T-cell (primary cell): ENCODE data around the gene FGF11. TPM values are rescaled to one million over a fixed set of nuclear protein-coding genes. Genes with fewer than 3 reads are reported as not detected.
A peak's percentile ranks its signal among the peaks of the same experiment; 100 is the strongest.

Experiments used
- ATAC-seq, 4 experiments: fragments of 200-7000 bp in 3 of 4; fragments of 150-1000 bp in 1 of 4; cut with Tn5 transposase; replicated peaks in 1 of 4; 1 replicate in 3 of 4; 2 replicates in 1 of 4; pipeline ENCODE4 v1.10.0; 2021; ENCODE audit warnings: moderate library complexity in 3 of 4, mild to moderate bottlenecking in 2 of 4, moderate number of reproducible peaks in 1 of 4
- CTCF ChIA-PET, 2 donors: fragments of 300-600 bp; sonication (Branson Sonifier 250); formaldehyde crosslinking; loops; one replicate each; lab custom pipeline; 2022; ENCODE audit warnings: antibody characterized with exemption in 2 of 2; lab: Charles Lee
- POLR2A ChIA-PET, 2 donors: fragments of 300-600 bp; sonication (Branson Sonifier 250); formaldehyde crosslinking; loops; one replicate each; lab custom pipeline; 2022; ENCODE audit warnings: antibody characterized with exemption in 2 of 2; lab: Charles Lee
- DNase-seq, 35 experiments: peaks; one replicate each; pipeline versions ENCODE4 v3.0.0 to v3.0.0-alpha.2; 2013 to 2023
- H3K27ac ChIP-seq: one replicate; pipeline ENCODE4 v1.5.1; 2013; ENCODE audit warnings: low read length
- H3K27me3 ChIP-seq, 2 experiments: replicated peaks in 1 of 2; 1 replicate in 1 of 2; 2 replicates in 1 of 2; pipeline versions ENCODE4 v1.6.1 to v1.7.0; 2013; ENCODE audit warnings: low read length in 1 of 2, mixed read lengths in 1 of 2; ENCODE audit not compliant: control insufficient read depth in 2 of 2, insufficient read depth in 2 of 2; ENCODE audit errors: extremely low read depth in 1 of 2
- H3K36me3 ChIP-seq, 2 donors: 1 replicate in 1 of 2; 2 replicates in 1 of 2; pipeline versions ENCODE4 v1.6.1 to v1.7.0; 2013; ENCODE audit warnings: low read length in 1 of 2; ENCODE audit not compliant: control insufficient read depth in 2 of 2, insufficient read depth in 1 of 2; ENCODE audit errors: extremely low read depth in 1 of 2
- H3K4me1 ChIP-seq, 2 experiments: 1 replicate in 1 of 2; 2 replicates in 1 of 2; pipeline versions ENCODE4 v1.6.1 to v1.7.0; 2013; ENCODE audit warnings: low read length in 2 of 2, mixed read lengths in 1 of 2; ENCODE audit not compliant: insufficient read depth in 2 of 2, control insufficient read depth in 1 of 2; ENCODE audit errors: extremely low read depth in 1 of 2
- H3K4me3 ChIP-seq, 2 donors: 1 replicate in 1 of 2; 2 replicates in 1 of 2; pipeline versions ENCODE4 v1.5.1 to v1.7.0; 2013; ENCODE audit warnings: mild to moderate bottlenecking in 2 of 2, low read length in 1 of 2, moderate library complexity in 1 of 2; ENCODE audit not compliant: control insufficient read depth in 1 of 2; ENCODE audit errors: extremely low read depth in 1 of 2
- H3K9me3 ChIP-seq: 2 replicates; pipeline ENCODE4 v1.7.0; 2013
- H3K27ac Mint-ChIP-seq, 2 donors: one replicate each; pipeline ENCODE4 v1.8.0; 2020 to 2021; ENCODE audit warnings: mild to moderate bottlenecking in 2 of 2, mixed read lengths in 2 of 2
- H3K27me3 Mint-ChIP-seq, 2 donors: one replicate each; pipeline ENCODE4 v1.8.0; 2021 to 2022; ENCODE audit warnings: mixed read lengths in 2 of 2
- H3K36me3 Mint-ChIP-seq: one replicate; pipeline ENCODE4 v1.8.0; 2021; ENCODE audit warnings: mixed read lengths
- H3K4me1 Mint-ChIP-seq, 3 donors: one replicate each; pipeline ENCODE4 v1.8.0; 2020 to 2022; ENCODE audit warnings: mixed read lengths in 3 of 3, mild to moderate bottlenecking in 1 of 3
- H3K4me3 Mint-ChIP-seq, 3 donors: one replicate each; pipeline ENCODE4 v1.8.0; 2020 to 2022; ENCODE audit warnings: mild to moderate bottlenecking in 3 of 3, mixed read lengths in 3 of 3, moderate library complexity in 3 of 3
- H3K9me3 Mint-ChIP-seq, 3 donors: one replicate each; pipeline ENCODE4 v1.8.0; 2020 to 2022; ENCODE audit warnings: mixed read lengths in 3 of 3
- WGBS: methylation state at CpG from one replicate; pipeline ENCODE4 v1.1.5; 2013; ENCODE audit warnings: missing lambda C conversion rate; ENCODE audit not compliant: insufficient coverage; 5-methylcytosine and 5-hydroxymethylcytosine counted together
- total RNA-seq, 35 experiments: library from RNA in 6 of 35; stranded (reverse) in 6 of 35; fragments of 120-200 nt in 1 of 35; gene quantifications; one replicate each; pipeline versions ENCODE4 v1.2.1 to v1.2.4 and lab custom pipeline; 2013 to 2026

Gene FGF11
- total RNA-seq, 5 donors from 2014 or later (not counting 1 experiment from before 2014, with no cell fraction given), result 2.4 to 4.2 (median 3.3) TPM

DNA sequence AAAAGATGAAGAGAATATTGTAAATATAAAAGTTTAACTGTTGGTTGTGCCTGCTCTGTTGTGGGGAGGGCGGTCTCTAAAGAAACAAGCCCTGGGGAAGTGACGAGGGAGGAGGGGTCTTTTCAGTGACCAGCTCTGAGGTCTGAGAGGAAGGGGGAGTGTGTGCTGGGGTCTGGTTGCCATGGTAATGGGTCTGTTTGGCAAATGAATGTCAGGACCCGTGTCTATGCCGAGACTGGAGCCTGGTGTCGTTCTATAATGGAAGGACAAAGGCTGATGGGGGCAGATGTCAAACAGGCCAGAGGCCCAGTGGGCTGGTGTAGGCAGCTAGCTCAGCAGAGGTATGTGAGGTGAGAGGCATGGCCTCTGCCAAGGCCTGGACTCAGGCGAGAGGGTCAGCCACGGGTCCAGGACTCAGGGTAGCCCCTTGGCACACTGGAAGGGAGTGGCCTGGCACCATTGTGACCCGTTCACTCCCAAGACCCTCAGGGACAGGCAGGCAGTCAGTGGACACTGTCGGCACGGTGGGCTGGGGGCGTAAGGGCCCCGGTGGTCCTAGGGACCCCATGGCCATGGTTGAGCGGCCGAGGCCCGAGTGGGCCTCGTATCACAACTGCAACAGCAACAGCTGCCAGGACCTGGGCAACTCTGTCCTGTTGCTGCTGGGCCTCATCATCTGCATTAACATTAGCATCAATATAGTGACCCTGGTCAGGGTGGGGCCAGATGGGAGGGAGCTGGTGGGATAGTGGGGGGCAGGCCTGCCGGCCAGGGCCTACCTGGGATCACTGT is 19.3 kb upstream of the FGF11 start, which contains the start of gene SPEM1:
Gene SPEM1 (plus strand): TSS at position 506 of the 792 bp plus-strand sequence. CDS start 61 bp downstream, at position 567.
- H3K4me1 Mint-ChIP-seq, result no peaks in the 10 kb centered on the region
- Histone ChIP-seq H3K27me3 (peaks cover 0 to 21% of the 10 kb centered on the region in 2 experiments), H3K36me3 (no peaks in the 10 kb centered on the region), H3K9me3 (no peaks in the 10 kb centered on the region), H3K4me3 (no peak within 1 kb of the TSS), H3K27ac (no peak within 1 kb of the TSS), H3K4me1 (no peaks in the 10 kb centered on the region)
- ChIA-PET POLR2A (interaction anchor here in 1 of 2 donors (0.6 kb wide), 1 partner anchor 839 kb away, joined by 6 read pairs; no protein-coding TSS in a partner anchor), CTCF (no interaction called here)
- no peak within 1 kb of the TSS for H3K27ac Mint-ChIP-seq
- H3K9me3 Mint-ChIP-seq, result no peaks in the 10 kb centered on the region
- ATAC-seq (no peak), DNase-seq (no peak)
- peaks cover 0 to 4% of the 10 kb centered on the region in 2 donors for H3K27me3 Mint-ChIP-seq
- no peaks in the 10 kb centered on the region for H3K36me3 Mint-ChIP-seq
- 86% methylated on average over 16 of the region's 17 CpGs for WGBS
- H3K4me3 Mint-ChIP-seq, result no peak within 1 kb of the TSS

GRCh38 chr17:7421186-7421585 is 18.1 kb upstream of the FGF11 start:
- H3K27me3 ChIP-seq, result peaks cover 0 to 21% of the 10 kb centered on the region in 2 experiments
- H3K27ac ChIP-seq, result no peak overlapping the region
- peaks cover 0 to 4% of the 10 kb centered on the region in 2 donors for H3K27me3 Mint-ChIP-seq
- no peak for ATAC-seq
- no peak for DNase-seq
- 93% methylated on average over 8 of the region's 16 CpGs for WGBS
- no peaks in the 10 kb centered on the region for H3K36me3 Mint-ChIP-seq
- no peak overlapping the region for H3K4me3 Mint-ChIP-seq
- CTCF ChIA-PET, result no interaction called here
- H3K9me3 Mint-ChIP-seq, result no peaks in the 10 kb centered on the region
- POLR2A ChIA-PET, result no interaction called here
- no peaks in the 10 kb centered on the region for H3K36me3 ChIP-seq
- H3K4me1 Mint-ChIP-seq, result no peaks in the 10 kb centered on the region
- no peaks in the 10 kb centered on the region for H3K9me3 ChIP-seq
- no peaks in the 10 kb centered on the region for H3K4me1 ChIP-seq
- no peak overlapping the region for H3K27ac Mint-ChIP-seq
- no peak overlapping the region for H3K4me3 ChIP-seq

DNA sequence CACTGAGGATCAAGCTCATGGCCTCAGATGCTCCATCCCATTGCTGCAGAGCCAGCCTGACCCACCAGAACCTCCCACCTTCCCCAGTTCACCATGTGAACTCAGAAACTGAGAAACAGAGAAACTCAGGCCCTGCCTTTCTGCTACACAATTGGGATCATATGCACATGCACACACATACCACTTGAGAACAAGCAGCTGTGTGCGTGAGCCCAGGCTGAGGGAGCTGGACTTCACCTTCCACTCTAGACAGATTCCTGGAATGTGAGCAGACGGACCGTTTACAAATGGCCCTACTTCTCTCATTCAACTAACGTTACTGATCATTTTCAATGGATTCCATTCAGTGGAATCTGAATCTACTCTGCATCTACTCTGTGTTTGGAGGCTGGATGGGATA is 15.6 kb upstream of the FGF11 start:
- Mint-ChIP-seq H3K9me3 (no peaks in the 10 kb centered on the region), H3K27me3 (peaks cover 0 to 4% of the 10 kb centered on the region in 2 donors), H3K27ac (peak overlapping the region in 1 of 2 donors; percentile 15), H3K36me3 (no peaks in the 10 kb centered on the region), H3K4me3 (no peak overlapping the region), H3K4me1 (no peaks in the 10 kb centered on the region)
- 88% methylated on average over 1 of the region's 4 CpGs for WGBS
- Histone ChIP-seq H3K4me1 (no peaks in the 10 kb centered on the region), H3K36me3 (no peaks in the 10 kb centered on the region), H3K9me3 (no peaks in the 10 kb centered on the region), H3K27ac (no peak overlapping the region), H3K27me3 (peaks cover 0 to 17% of the 10 kb centered on the region in 2 experiments), H3K4me3 (no peak overlapping the region)
- ATAC-seq (no peak), DNase-seq (no peak)
- ChIA-PET CTCF (no interaction called here), POLR2A (no interaction called here)

DNA sequence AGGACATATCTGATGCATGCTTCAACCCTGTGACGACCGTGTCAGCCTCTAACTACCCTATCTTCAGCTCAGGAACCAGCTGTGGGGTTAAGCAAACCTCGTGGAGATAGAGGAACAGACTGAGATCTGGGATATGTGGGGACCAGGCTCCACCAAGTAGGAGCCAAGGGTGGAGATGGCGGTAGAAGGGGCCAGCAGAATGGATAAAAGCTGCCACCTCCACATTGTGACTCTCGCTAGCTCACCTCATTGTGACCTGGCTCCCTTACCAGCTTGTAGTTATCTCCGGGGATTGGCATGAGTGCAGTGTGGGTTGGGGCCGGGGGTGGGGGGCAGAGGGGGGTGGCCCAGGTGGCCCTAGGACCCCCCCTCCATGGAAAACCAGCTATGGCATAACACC is 14.0 kb upstream of the FGF11 start, which contains the start of gene SPEM2:
Gene SPEM2 (plus strand): TSS at position 301 of the 400 bp plus-strand sequence. CDS start 73 bp downstream, at position 374.
- ATAC-seq (no peak), DNase-seq (no peak)
- WGBS, result no CpG with 5 or more reads among the region's 7 CpGs
- H3K27ac Mint-ChIP-seq, result no peak within 1 kb of the TSS
- H3K4me3 Mint-ChIP-seq, result no peak within 1 kb of the TSS
- ChIA-PET CTCF (interaction anchor here in 1 of 2 donors (0.5 to 0.7 kb wide), 2 partner anchors 57 to 1067 kb away, joined by 3 to 5 read pairs; no protein-coding TSS in a partner anchor), POLR2A (no interaction called here)
- H3K27me3 ChIP-seq, result peaks cover 0 to 2% of the 10 kb centered on the region in 2 experiments
- no peaks in the 10 kb centered on the region for H3K36me3 Mint-ChIP-seq
- H3K4me1 Mint-ChIP-seq, result no peaks in the 10 kb centered on the region
- H3K36me3 ChIP-seq, result no peaks in the 10 kb centered on the region
- no peak within 1 kb of the TSS for H3K27ac ChIP-seq
- H3K9me3 ChIP-seq, result no peaks in the 10 kb centered on the region
- no peaks in the 10 kb centered on the region for H3K4me1 ChIP-seq
- no peak within 1 kb of the TSS for H3K4me3 ChIP-seq
- H3K27me3 Mint-ChIP-seq, result no peaks in the 10 kb centered on the region
- H3K9me3 Mint-ChIP-seq, result no peaks in the 10 kb centered on the region

DNA sequence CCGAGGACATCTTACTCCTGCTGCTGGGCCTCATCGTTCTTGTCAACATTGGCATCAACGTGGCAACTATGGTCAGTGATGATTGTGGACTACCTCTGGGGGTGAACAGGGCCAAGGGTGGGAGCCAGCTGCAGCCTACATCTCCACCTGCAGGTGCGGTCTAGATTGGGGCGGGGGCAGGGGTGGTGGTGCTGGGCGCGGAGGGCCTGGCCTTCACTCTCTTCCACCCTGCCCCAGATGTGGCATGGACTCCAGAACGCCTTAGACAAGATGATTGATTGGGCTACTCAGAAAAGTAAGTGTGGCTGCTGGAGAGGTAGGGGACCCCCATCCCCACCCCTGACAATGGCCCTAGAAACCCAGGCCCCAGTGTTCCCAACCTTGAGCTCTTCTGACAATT is 13.6 kb upstream of the FGF11 start:
- Mint-ChIP-seq H3K4me1 (no peaks in the 10 kb centered on the region), H3K4me3 (no peak overlapping the region), H3K27ac (no peak overlapping the region), H3K36me3 (no peaks in the 10 kb centered on the region), H3K27me3 (no peaks in the 10 kb centered on the region), H3K9me3 (no peaks in the 10 kb centered on the region)
- ChIA-PET CTCF (interaction anchor here in 1 of 2 donors (0.7 kb wide), 1 partner anchor 58 kb away, joined by 3 read pairs; no protein-coding TSS in a partner anchor), POLR2A (no interaction called here)
- DNase-seq, result no peak
- ATAC-seq, result no peak
- no CpG with 5 or more reads among the region's 8 CpGs for WGBS
- no peaks in the 10 kb centered on the region for H3K4me1 ChIP-seq
- H3K9me3 ChIP-seq, result no peaks in the 10 kb centered on the region
- no peaks in the 10 kb centered on the region for H3K36me3 ChIP-seq
- peaks cover 0 to 2% of the 10 kb centered on the region in 2 experiments for H3K27me3 ChIP-seq
- H3K27ac ChIP-seq, result no peak overlapping the region
- H3K4me3 ChIP-seq, result no peak overlapping the region

DNA sequence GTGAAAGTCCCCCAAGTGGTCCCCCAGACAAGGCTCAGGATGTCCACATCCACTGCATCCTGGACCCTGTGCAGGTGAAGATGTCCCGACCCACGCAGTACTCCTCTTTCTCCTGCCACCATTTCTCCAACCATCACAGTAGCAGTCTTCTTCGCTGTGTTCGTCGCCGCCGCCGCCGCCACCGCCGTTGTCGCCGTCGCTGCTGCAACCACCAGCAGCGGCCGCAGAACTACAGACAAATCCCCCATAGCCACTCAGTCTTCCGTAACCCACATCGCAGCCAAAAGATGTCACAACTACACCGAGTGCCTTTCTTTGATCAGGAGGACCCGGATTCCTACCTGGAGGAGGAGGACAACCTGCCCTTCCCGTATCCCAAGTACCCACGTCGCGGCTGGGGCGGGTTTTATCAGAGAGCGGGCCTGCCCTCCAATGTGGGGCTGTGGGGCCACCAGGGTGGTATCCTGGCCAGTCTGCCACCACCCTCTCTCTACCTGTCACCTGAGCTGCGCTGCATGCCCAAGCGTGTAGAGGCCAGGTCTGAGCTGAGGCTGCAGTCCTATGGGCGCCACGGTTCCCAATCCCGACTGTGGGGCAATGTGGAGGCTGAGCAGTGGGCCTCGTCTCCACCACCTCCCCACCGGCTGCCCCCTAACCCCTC is 13.0 kb upstream of the FGF11 start:
- 91% methylated on average over 31 of the region's 33 CpGs for WGBS
- no peak overlapping the region for H3K27ac Mint-ChIP-seq
- CTCF ChIA-PET, result no interaction called here

More for the DNA sequence above, 13.0 kb upstream of the FGF11 start:
- POLR2A ChIA-PET, result no interaction called here
- no peak overlapping the region for H3K4me3 ChIP-seq
- no peaks in the 10 kb centered on the region for H3K9me3 ChIP-seq
- no peak overlapping the region for H3K4me3 Mint-ChIP-seq
- no peak overlapping the region for H3K27ac ChIP-seq
- no peaks in the 10 kb centered on the region for H3K36me3 ChIP-seq
- ATAC-seq, result no peak
- no peaks in the 10 kb centered on the region for H3K4me1 ChIP-seq
- no peaks in the 10 kb centered on the region for H3K36me3 Mint-ChIP-seq
- no peaks in the 10 kb centered on the region for H3K4me1 Mint-ChIP-seq
- DNase-seq, result no peak
- peaks cover 0 to 2% of the 10 kb centered on the region in 2 experiments for H3K27me3 ChIP-seq
- no peaks in the 10 kb centered on the region for H3K27me3 Mint-ChIP-seq
- no peaks in the 10 kb centered on the region for H3K9me3 Mint-ChIP-seq
